ENCODE results near the gene EXO5. TPM values are rescaled to one million over a fixed set of nuclear protein-coding genes. Genes with fewer than 3 reads are reported as not detected.

The EXO5 gene
- total RNA-seq (2021; ENCODE audit: unreplicated experiment) (0.57 TPM), Bru-seq, nascent RNA (percentile 35 among the genes with signal in this experiment), BruChase-seq, experiment 1, labeled RNA remaining after a 6-hour chase (percentile 29 among the genes with signal in this experiment), BruChase-seq, experiment 2, labeled RNA remaining after a 2-hour chase (percentile 40 among the genes with signal in this experiment)
- 0.21 and 0.73 TPM in 2 replicates for polyA plus RNA-seq (2012)
- long read RNA-seq = 0 reads

DNA sequence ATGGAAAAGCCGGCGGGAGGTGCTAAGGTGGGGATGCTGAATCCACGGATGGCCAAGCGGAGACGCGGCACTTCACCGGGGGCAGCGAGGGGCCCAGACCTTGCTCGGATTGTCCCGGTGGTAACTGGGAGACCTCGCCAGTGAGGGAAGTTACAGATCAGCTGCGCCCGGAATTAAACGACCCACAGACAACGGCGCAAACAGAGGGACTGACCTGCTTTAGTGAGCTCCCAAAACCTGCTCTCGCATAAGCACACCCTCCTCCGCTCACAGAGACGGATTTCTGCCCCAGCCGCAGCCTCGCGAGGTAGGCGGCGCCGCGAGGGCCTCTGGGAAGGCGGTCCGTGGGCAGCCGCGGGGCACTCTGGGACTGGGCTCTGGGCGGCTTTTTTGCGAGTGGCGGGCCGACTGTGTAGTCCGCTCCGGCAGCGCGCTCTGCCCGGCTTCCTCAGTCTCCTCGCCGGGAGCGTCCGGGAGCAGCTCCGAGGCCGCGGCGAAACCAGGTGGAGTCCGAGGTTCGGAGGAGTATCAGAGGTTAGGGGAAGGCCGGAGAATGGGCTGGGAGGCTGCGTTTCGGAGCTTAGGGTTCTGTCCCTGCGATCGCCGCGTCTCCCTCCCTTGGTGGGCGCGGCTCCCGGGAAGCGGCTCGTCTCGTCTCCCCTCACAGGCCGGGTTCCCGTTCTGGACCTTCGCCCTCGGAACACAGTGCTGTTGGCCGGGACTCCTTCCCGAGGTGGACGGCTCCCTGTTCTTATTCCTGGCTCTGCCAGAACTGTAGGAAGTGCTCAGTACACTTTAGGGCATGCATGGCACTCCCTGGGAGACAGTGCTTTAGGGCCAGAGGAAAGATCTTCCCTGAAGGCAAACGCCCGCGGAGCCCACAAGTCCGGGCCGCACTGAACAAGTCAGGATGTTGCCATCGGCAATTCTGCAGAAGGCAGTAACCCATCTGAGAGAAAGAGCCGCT, at the start of gene EXO5:
EXO5 (plus strand) TSS at position 393 of the 967 bp plus-strand sequence. CDS start 5,778 bp downstream, outside the sequence.
- no peaks in the 10 kb centered on the region for H3K27me3 ChIP-seq (ENCODE audit: insufficient read depth, low read length)
- ChIA-PET RAD21 (ENCODE audit: low non-redundant PET in 1 of 2, low total read pairs in 2 of 2, uncharacterized antibody in 2 of 2, unreplicated experiment in 2 of 2) (no interaction called here), POLR2A (no interaction called here), CTCF (no interaction called here)
- no peaks in the 10 kb centered on the region for H4K20me1 ChIP-seq (ENCODE audit: insufficient read depth)
- H2AFZ ChIP-seq (ENCODE audit: low read depth, low read length, poor library complexity, severe bottlenecking) = no peak within 1 kb of the TSS
- H3K27ac ChIP-seq (ENCODE audit: low read depth, low read length) = no peak within 1 kb of the TSS
- TF ChIP-seq, protein P1, sequence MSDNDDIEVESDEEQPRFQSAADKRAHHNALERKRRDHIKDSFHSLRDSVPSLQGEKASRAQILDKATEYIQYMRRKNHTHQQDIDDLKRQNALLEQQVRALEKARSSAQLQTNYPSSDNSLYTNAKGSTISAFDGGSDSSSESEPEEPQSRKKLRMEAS (IDR thresholded peaks at IDR 0.05) = 0 out of 2 replicates have a peak, but pooled peaks have one; percentile 19
- TF ChIP-seq YY1 (IDR thresholded peaks at IDR 0.05; ENCODE audit: extremely low read depth, insufficient replicate concordance, low read depth, low read length) = no peak
- no peaks in the 10 kb centered on the region; a peak in 1 of 4 replicates for H3K4me1 ChIP-seq (ENCODE audit: control insufficient read depth in 1 of 2, insufficient read depth in 2 of 2, low read length in 2 of 2)
- no peak within 1 kb of the TSS for H3K9ac ChIP-seq (ENCODE audit: low read length)
- H3K4me2 ChIP-seq (ENCODE audit: low read length) = peak within 1 kb of the TSS; percentile 47
- ATAC-seq = peak; percentile 65
- peaks cover 3 to 4% of the 10 kb centered on the region in 2 experiments; a peak in 1 of 4 replicates for H3K9me3 ChIP-seq (ENCODE audit: control insufficient read depth in 1 of 2, insufficient read depth in 1 of 2, low read depth in 1 of 2, low read length in 2 of 2)
- DNase-seq (ENCODE audit: low read depth, low spot score) = no peak
- intact Hi-C loops (cut with micrococcal nuclease) = loop anchor here (10.0 kb wide), 1 partner anchor 64 kb away; no protein-coding TSS in a partner anchor
- H3K36me3 ChIP-seq (ENCODE audit: control insufficient read depth in 1 of 2, insufficient read depth in 2 of 2, low read length in 2 of 2) = no peaks in the 10 kb centered on the region
- TSS peak; percentile 73 for BruUV-seq (replicated peaks)
- no peaks in the 10 kb centered on the region for H3K9me2 ChIP-seq (ENCODE audit: insufficient read depth)
- peak within 1 kb of the TSS; percentile 28 to 44 for H3K4me3 ChIP-seq (replicated peaks in 1 of 2; ENCODE audit: low read depth in 1 of 2, low read length in 2 of 2)
- no peaks in the 10 kb centered on the region for H3K79me2 ChIP-seq (ENCODE audit: insufficient read depth, low read length)

- DNase-seq (ENCODE audit: low read depth, low spot score) (no peak), ATAC-seq (no peak)
- H3K4me2 ChIP-seq (ENCODE audit: low read length) = no peak overlapping the region
- no peaks in the 10 kb centered on the region for H3K79me2 ChIP-seq (ENCODE audit: insufficient read depth, low read length)
- H2AFZ ChIP-seq (ENCODE audit: low read depth, low read length, poor library complexity, severe bottlenecking) = no peak overlapping the region
- no peak overlapping the region for H3K9ac ChIP-seq (ENCODE audit: low read length)
- no peak overlapping the region for H3K4me3 ChIP-seq (replicated peaks in 1 of 2; ENCODE audit: low read depth in 1 of 2, low read length in 2 of 2)
- no peaks in the 10 kb centered on the region for H3K36me3 ChIP-seq (ENCODE audit: control insufficient read depth in 1 of 2, insufficient read depth in 2 of 2, low read length in 2 of 2)
- intact Hi-C loops (cut with micrococcal nuclease) = no loop called here
- H3K27me3 ChIP-seq (ENCODE audit: insufficient read depth, low read length) = no peaks in the 10 kb centered on the region
- POLR2A ChIA-PET = no interaction called here
- BruUV-seq (replicated peaks) = no TSS peak
- CTCF ChIA-PET = no interaction called here
- RAD21 ChIA-PET (ENCODE audit: low non-redundant PET in 1 of 2, low total read pairs in 2 of 2, uncharacterized antibody in 2 of 2, unreplicated experiment in 2 of 2) = no interaction called here
- H3K4me1 ChIP-seq (ENCODE audit: control insufficient read depth in 1 of 2, insufficient read depth in 2 of 2, low read length in 2 of 2) = no peaks in the 10 kb centered on the region
- H4K20me1 ChIP-seq (ENCODE audit: insufficient read depth) = no peaks in the 10 kb centered on the region
- no peaks in the 10 kb centered on the region for H3K9me2 ChIP-seq (ENCODE audit: insufficient read depth)
- TF ChIP-seq CEBPB (IDR thresholded peaks at IDR 0.05; ENCODE audit: low read depth) = no peak
- peak; percentile 100 for TF ChIP-seq ZNF274 (IDR thresholded peaks at IDR 0.05; ENCODE audit: low read depth, low read length)
- no peak for TF ChIP-seq ATF3 (IDR thresholded peaks at IDR 0.05)
- no peak for TF ChIP-seq SP1 (IDR thresholded peaks at IDR 0.05; ENCODE audit: low read depth)
- no peak for TF ChIP-seq CTCF (IDR thresholded peaks at IDR 0.05 in 2 of 3, conservative IDR thresholded peaks at IDR 0.05 in 1 of 3; ENCODE audit: borderline replicate concordance in 1 of 3, insufficient read depth in 1 of 3, low read depth in 2 of 3, low read length in 2 of 3)
- peaks cover 39 to 57% of the 10 kb centered on the region in 2 experiments; a peak in 3 of 4 replicates for H3K9me3 ChIP-seq (ENCODE audit: control insufficient read depth in 1 of 2, insufficient read depth in 1 of 2, low read depth in 1 of 2, low read length in 2 of 2)
- H3K27ac ChIP-seq (ENCODE audit: low read depth, low read length) = no peak overlapping the region
These were observed 45.5 kb upstream of the EXO5 start for GRCh38 chr1:40462956-40463590.

Measured in HCT116 (cell line).